ENCODE data around the gene TUBGCP2. TPM values are rescaled to one million over a fixed set of nuclear protein-coding genes. Genes with fewer than 3 reads are reported as not detected.

The TUBGCP2 gene
- total RNA-seq, 6 experiments from 2014 or later = 72.5 to 80.8 (median 77.7) TPM

GRCh38 chr10:133346413-133346812 is 37.7 kb upstream of the TUBGCP2 start:
- Mint-ChIP-seq H3K27me3 (ENCODE audit: insufficient read depth) (peaks cover 14% of the 10 kb centered on the region), H3K27ac (no peak overlapping the region), H3K4me3 (no peak overlapping the region), H3K4me1 (ENCODE audit: low read depth) (no peaks in the 10 kb centered on the region), H3K36me3 (ENCODE audit: low read depth) (no peaks in the 10 kb centered on the region), H3K9me3 (no peaks in the 10 kb centered on the region)
- no peak for TF ChIP-seq CTCF (IDR thresholded peaks at IDR 0.05)
- no peak for DNase-seq

- no peak overlapping the region for H3K27ac Mint-ChIP-seq
These were observed 35.6 kb upstream of the TUBGCP2 start for GRCh38 chr10:133344236-133344635.

GRCh38 chr10:133343558-133343957 is 34.9 kb upstream of the TUBGCP2 start:
- H3K27ac Mint-ChIP-seq = no peak overlapping the region
- H3K36me3 Mint-ChIP-seq (ENCODE audit: low read depth) = no peaks in the 10 kb centered on the region
- no peak overlapping the region for H3K4me3 Mint-ChIP-seq
- TF ChIP-seq CTCF (IDR thresholded peaks at IDR 0.05) = no peak
- H3K4me1 Mint-ChIP-seq (ENCODE audit: low read depth) = no peaks in the 10 kb centered on the region
- H3K9me3 Mint-ChIP-seq = no peaks in the 10 kb centered on the region
- peaks cover 23% of the 10 kb centered on the region for H3K27me3 Mint-ChIP-seq (ENCODE audit: insufficient read depth)
- DNase-seq = no peak

More at GRCh38 chr10:133344236-133344635, 35.6 kb upstream of the TUBGCP2 start:
- Mint-ChIP-seq H3K9me3 (no peaks in the 10 kb centered on the region), H3K4me1 (ENCODE audit: low read depth) (no peaks in the 10 kb centered on the region), H3K27me3 (ENCODE audit: insufficient read depth) (peaks cover 25% of the 10 kb centered on the region), H3K4me3 (no peak overlapping the region), H3K36me3 (ENCODE audit: low read depth) (no peaks in the 10 kb centered on the region)
- no peak for TF ChIP-seq CTCF (IDR thresholded peaks at IDR 0.05)
- DNase-seq = no peak

- Mint-ChIP-seq H3K27ac (no peak overlapping the region), H3K9me3 (no peaks in the 10 kb centered on the region), H3K36me3 (ENCODE audit: low read depth) (no peaks in the 10 kb centered on the region), H3K27me3 (ENCODE audit: insufficient read depth) (peaks cover 23% of the 10 kb centered on the region), H3K4me3 (no peak overlapping the region), H3K4me1 (ENCODE audit: low read depth) (no peaks in the 10 kb centered on the region)
- no peak for DNase-seq
- no peak for TF ChIP-seq CTCF (IDR thresholded peaks at IDR 0.05)
These were observed 34.3 kb upstream of the TUBGCP2 start for GRCh38 chr10:133342942-133343341.

- Mint-ChIP-seq H3K27me3 (ENCODE audit: insufficient read depth) (peaks cover 23% of the 10 kb centered on the region), H3K4me1 (ENCODE audit: low read depth) (no peaks in the 10 kb centered on the region), H3K4me3 (no peak overlapping the region), H3K9me3 (no peaks in the 10 kb centered on the region), H3K27ac (no peak overlapping the region), H3K36me3 (ENCODE audit: low read depth) (no peaks in the 10 kb centered on the region)
- TF ChIP-seq CTCF (IDR thresholded peaks at IDR 0.05) = no peak
- no peak for DNase-seq
These were observed 33.3 kb upstream of the TUBGCP2 start for GRCh38 chr10:133341983-133342382.
